GM23338 (cell line): ENCODE results near the gene SYNPO. TPM values are rescaled to one million over a fixed set of nuclear protein-coding genes. Genes with fewer than 3 reads are reported as not detected.

ENCODE experiments used
- ATAC-seq: fragments of 200-7000 bp; cut with Tn5 transposase; 3 replicates; pipeline ENCODE4 v1.9.1; 2020
- DNase-seq: peaks from one replicate; pipeline ENCODE4 v3.0.0-alpha.2; 2015; ENCODE audit warnings: low spot score
- H2AFZ ChIP-seq: fragments of 200-600 bp; sonication (generic); 2 replicates; pipeline ENCODE4 v1.8.0; 2016; ENCODE audit warnings: antibody characterized with exemption, mild to moderate bottlenecking, moderate library complexity
- H3F3A ChIP-seq: fragments of 200-600 bp; sonication (generic); replicated peaks from 2 replicates; pipeline ENCODE4 v1.8.0; 2017; ENCODE audit warnings: antibody characterized with exemption, mixed run types, low read depth
- H3K27ac ChIP-seq: fragments of 200-600 bp; sonication (generic); 2 replicates; pipeline ENCODE4 v1.6.1; 2016; ENCODE audit warnings: low read depth
- H3K27me3 ChIP-seq: fragments of 200-600 bp; sonication (generic); 2 replicates; pipeline ENCODE4 v1.8.0; 2016; ENCODE audit warnings: mild to moderate bottlenecking, mixed run types, moderate library complexity; ENCODE audit not compliant: insufficient read depth
- H3K36me3 ChIP-seq: fragments of 200-600 bp; sonication (generic); 2 replicates; pipeline ENCODE4 v1.8.0; 2016; ENCODE audit warnings: mild to moderate bottlenecking; ENCODE audit not compliant: insufficient read depth
- H3K4me1 ChIP-seq: fragments of 200-600 bp; sonication (generic); 2 replicates; pipeline ENCODE4 v1.8.0; 2016; ENCODE audit warnings: mild to moderate bottlenecking, moderate library complexity; ENCODE audit not compliant: insufficient read depth
- H3K4me2 ChIP-seq: fragments of 200-600 bp; sonication (generic); 2 replicates; pipeline ENCODE4 v1.7.1; 2017; ENCODE audit warnings: mixed run types
- H3K4me3 ChIP-seq: fragments of 200-600 bp; sonication (generic); 2 replicates; pipeline ENCODE4 v1.6.1; 2016; ENCODE audit warnings: mixed run types
- H3K79me2 ChIP-seq: fragments of 200-600 bp; sonication (generic); replicated peaks from 2 replicates; pipeline ENCODE4 v1.8.0; 2017; ENCODE audit warnings: mild to moderate bottlenecking; ENCODE audit not compliant: insufficient read depth
- H3K9me2 ChIP-seq: fragments of 200-600 bp; sonication (generic); 2 replicates; pipeline ENCODE4 v1.8.0; 2017; ENCODE audit not compliant: insufficient read depth
- H4K20me1 ChIP-seq: fragments of 200-600 bp; sonication (generic); replicated peaks from 2 replicates; pipeline ENCODE4 v1.8.0; 2017; ENCODE audit warnings: mild to moderate bottlenecking; ENCODE audit not compliant: insufficient read depth
- H3K27ac Mint-ChIP-seq: 2 replicates; pipeline ENCODE4 v1.8.0; 2020; ENCODE audit warnings: inconsistent platforms, mild to moderate bottlenecking, moderate library complexity, mixed read lengths
- H3K27me3 Mint-ChIP-seq: 3 replicates; pipeline ENCODE4 v1.8.0; 2022; ENCODE audit warnings: low read depth, mild to moderate bottlenecking, moderate library complexity, mixed read lengths, inconsistent platforms; ENCODE audit not compliant: insufficient read depth, poor library complexity
- H3K36me3 Mint-ChIP-seq: 3 replicates; pipeline ENCODE4 v1.8.0; 2021; ENCODE audit warnings: low read depth, mild to moderate bottlenecking, inconsistent platforms, moderate library complexity, mixed read lengths
- H3K4me1 Mint-ChIP-seq: 3 replicates; pipeline ENCODE4 v1.8.0; 2020; ENCODE audit warnings: mild to moderate bottlenecking, inconsistent platforms, mixed read lengths
- H3K4me3 Mint-ChIP-seq: 3 replicates; pipeline ENCODE4 v1.8.0; 2021; ENCODE audit warnings: moderate library complexity, mild to moderate bottlenecking, inconsistent platforms, mixed read lengths
- H3K9me3 Mint-ChIP-seq: 3 replicates; pipeline ENCODE4 v1.8.0; 2020; ENCODE audit warnings: moderate library complexity, mild to moderate bottlenecking, inconsistent platforms, mixed read lengths
- CREB1 ChIP-seq: fragments of 250-450 bp; sonication (Bioruptor Pico); IDR thresholded peaks from 2 replicates; pipeline ENCODE4 v1.5.0; 2020; ENCODE audit warnings: low read depth, mild to moderate bottlenecking, moderate library complexity
- EZH2phosphoT487 ChIP-seq: fragments of 200-600 bp; sonication (generic); IDR thresholded peaks from one replicate; pipeline ENCODE4 v1.8.1; 2018; ENCODE audit warnings: antibody characterized with exemption; ENCODE audit not compliant: unreplicated experiment
- JUNB ChIP-seq: IDR thresholded peaks from one replicate; pipeline ENCODE4 v1.6.1; 2016; ENCODE audit warnings: antibody characterized with exemption; ENCODE audit not compliant: unreplicated experiment
- NANOG ChIP-seq: IDR thresholded peaks from 2 replicates; pipeline ENCODE4 v1.6.1; 2016; ENCODE audit warnings: antibody characterized with exemption, borderline replicate concordance
- ZNF114 ChIP-seq: fragments of 250-450 bp; sonication (Bioruptor Pico); IDR thresholded peaks from 2 replicates; pipeline ENCODE4 v1.5.0; 2020; ENCODE audit warnings: mild to moderate bottlenecking, moderate library complexity
- ZNF331 ChIP-seq: fragments of 250-450 bp; sonication (Bioruptor Pico); IDR thresholded peaks from 2 replicates; pipeline ENCODE4 v1.5.0; 2020; ENCODE audit warnings: low read depth, mild to moderate bottlenecking, moderate library complexity
- polyA plus RNA-seq: library from polyadenylated mRNA; unstranded; fragments of >200 nt; fragmentation: Nextera tagmentation; extraction: Ambion mirVana; gene quantifications from 2 replicates; pipeline ENCODE4 v1.2.1, GENCODE V29; 2016
- total RNA-seq: library from RNA; depleted of rRNA; stranded (reverse); fragments of >200 nt; shearing (Covaris generic); gene quantifications from 2 replicates; pipeline ENCODE4 v1.2.3, GENCODE V29; 2014
- TF ChIP-seq, protein P1 (sequence below), 2 experiments: fragments of 200-600 bp in 1 of 2; sonication (generic) in 1 of 2; conservative IDR thresholded peaks; 2 replicates each; pipeline versions ENCODE4 v1.5.1 to v1.6.1; 2016 to 2017; ENCODE audit warnings: antibody characterized with exemption in 2 of 2, low read depth in 2 of 2, mild to moderate bottlenecking in 2 of 2, moderate library complexity in 1 of 2
- TF ChIP-seq, protein P2 (sequence below): IDR thresholded peaks from one replicate; pipeline ENCODE4 v1.6.1; 2018; ENCODE audit warnings: antibody characterized with exemption; ENCODE audit not compliant: unreplicated experiment

SYNPO gene
- total and polyA plus RNA-seq, 2 experiments from 2014 or later: 0.16 to 1.3 TPM

DNA sequence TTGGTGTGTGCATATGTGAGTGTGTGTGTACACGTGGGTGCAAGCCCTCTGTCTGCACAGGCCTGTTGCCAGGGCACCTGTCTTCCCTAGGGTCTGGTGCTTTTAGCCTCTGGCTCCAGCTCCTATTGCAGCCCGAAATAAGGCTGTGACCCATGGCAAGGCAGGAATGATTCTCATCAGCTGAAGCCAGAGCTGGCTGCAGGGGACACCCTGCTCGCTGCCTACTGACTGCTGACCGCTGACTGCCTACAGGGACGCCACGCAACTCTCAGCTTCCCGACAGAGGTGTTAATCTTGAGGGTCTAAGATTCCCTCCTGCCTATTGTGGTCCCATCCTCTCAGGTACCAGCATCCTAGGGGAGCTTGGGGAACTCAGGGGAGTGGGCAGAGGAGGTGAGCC is 20.6 kb downstream of the SYNPO start, which contains the start of gene MYOZ3:
Gene MYOZ3, plus strand, starts transcription at position 166 of the 400 bp plus-strand sequence. CDS start 1,691 bp downstream, outside the sequence.
- ATAC-seq (no peak; the same call in 2 of the 3 replicates), DNase-seq (no peak)
- H3K27me3 Mint-ChIP-seq: peaks cover 25% of the 10 kb centered on the region
- peak within 1 kb of the TSS; percentile 84 for H2AFZ ChIP-seq
- no peaks in the 10 kb centered on the region for H4K20me1 ChIP-seq
- H3K27me3 ChIP-seq: peaks cover 3% of the 10 kb centered on the region; the same call in 1 of the 2 replicates
- no peaks in the 10 kb centered on the region for H3F3A ChIP-seq
- no peaks in the 10 kb centered on the region for H3K79me2 ChIP-seq
- no peaks in the 10 kb centered on the region for H3K9me3 Mint-ChIP-seq
- H3K36me3 ChIP-seq: no peaks in the 10 kb centered on the region
- H3K27ac ChIP-seq: no peak within 1 kb of the TSS
- H3K36me3 Mint-ChIP-seq: no peaks in the 10 kb centered on the region; the same call in 2 of the 3 replicates
- TF ChIP-seq ZNF114 (CRISPR knock-in tag): no peak
- TF ChIP-seq JUNB: no peak
- TF ChIP-seq, protein P1, sequence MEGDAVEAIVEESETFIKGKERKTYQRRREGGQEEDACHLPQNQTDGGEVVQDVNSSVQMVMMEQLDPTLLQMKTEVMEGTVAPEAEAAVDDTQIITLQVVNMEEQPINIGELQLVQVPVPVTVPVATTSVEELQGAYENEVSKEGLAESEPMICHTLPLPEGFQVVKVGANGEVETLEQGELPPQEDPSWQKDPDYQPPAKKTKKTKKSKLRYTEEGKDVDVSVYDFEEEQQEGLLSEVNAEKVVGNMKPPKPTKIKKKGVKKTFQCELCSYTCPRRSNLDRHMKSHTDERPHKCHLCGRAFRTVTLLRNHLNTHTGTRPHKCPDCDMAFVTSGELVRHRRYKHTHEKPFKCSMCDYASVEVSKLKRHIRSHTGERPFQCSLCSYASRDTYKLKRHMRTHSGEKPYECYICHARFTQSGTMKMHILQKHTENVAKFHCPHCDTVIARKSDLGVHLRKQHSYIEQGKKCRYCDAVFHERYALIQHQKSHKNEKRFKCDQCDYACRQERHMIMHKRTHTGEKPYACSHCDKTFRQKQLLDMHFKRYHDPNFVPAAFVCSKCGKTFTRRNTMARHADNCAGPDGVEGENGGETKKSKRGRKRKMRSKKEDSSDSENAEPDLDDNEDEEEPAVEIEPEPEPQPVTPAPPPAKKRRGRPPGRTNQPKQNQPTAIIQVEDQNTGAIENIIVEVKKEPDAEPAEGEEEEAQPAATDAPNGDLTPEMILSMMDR (conservative IDR thresholded peaks at IDR 0.05; ENCODE audit: low read depth in 2 of 2): no peak
- TF ChIP-seq NANOG: no peak
- H3K4me1 ChIP-seq: no peaks in the 10 kb centered on the region; the same call in 1 of the 2 replicates
- no peaks in the 10 kb centered on the region for H3K9me2 ChIP-seq
- H3K4me1 Mint-ChIP-seq: peaks cover 29% of the 10 kb centered on the region
- H3K4me2 ChIP-seq: no peak within 1 kb of the TSS
- no peak within 1 kb of the TSS; the same call in 2 of the 3 replicates for H3K4me3 Mint-ChIP-seq
- H3K4me3 ChIP-seq: no peak within 1 kb of the TSS
- no peak within 1 kb of the TSS for H3K27ac Mint-ChIP-seq

GRCh38 chr5:150661821-150662596 is 21.5 kb downstream of the SYNPO start:
- Histone ChIP-seq H3K4me2 (no peak overlapping the region), H3F3A (no peaks in the 10 kb centered on the region), H3K4me1 (no peaks in the 10 kb centered on the region; the same call in 1 of the 2 replicates), H3K9me2 (no peaks in the 10 kb centered on the region), H3K79me2 (no peaks in the 10 kb centered on the region), H3K4me3 (no peak overlapping the region), H3K27ac (no peak overlapping the region), H3K27me3 (peaks cover 3% of the 10 kb centered on the region; the same call in 1 of the 2 replicates), H2AFZ (peak overlapping the region; percentile 84; the same call in 1 of the 2 replicates), H4K20me1 (no peaks in the 10 kb centered on the region), H3K36me3 (no peaks in the 10 kb centered on the region)
- peaks cover 29% of the 10 kb centered on the region for H3K4me1 Mint-ChIP-seq
- no peak overlapping the region for H3K4me3 Mint-ChIP-seq
- no peak overlapping the region for H3K27ac Mint-ChIP-seq
- ATAC-seq (no peak), DNase-seq (no peak)
- peaks cover 24% of the 10 kb centered on the region for H3K27me3 Mint-ChIP-seq
- no peaks in the 10 kb centered on the region; the same call in 2 of the 3 replicates for H3K36me3 Mint-ChIP-seq
- H3K9me3 Mint-ChIP-seq: no peaks in the 10 kb centered on the region
- TF ChIP-seq, protein P2, sequence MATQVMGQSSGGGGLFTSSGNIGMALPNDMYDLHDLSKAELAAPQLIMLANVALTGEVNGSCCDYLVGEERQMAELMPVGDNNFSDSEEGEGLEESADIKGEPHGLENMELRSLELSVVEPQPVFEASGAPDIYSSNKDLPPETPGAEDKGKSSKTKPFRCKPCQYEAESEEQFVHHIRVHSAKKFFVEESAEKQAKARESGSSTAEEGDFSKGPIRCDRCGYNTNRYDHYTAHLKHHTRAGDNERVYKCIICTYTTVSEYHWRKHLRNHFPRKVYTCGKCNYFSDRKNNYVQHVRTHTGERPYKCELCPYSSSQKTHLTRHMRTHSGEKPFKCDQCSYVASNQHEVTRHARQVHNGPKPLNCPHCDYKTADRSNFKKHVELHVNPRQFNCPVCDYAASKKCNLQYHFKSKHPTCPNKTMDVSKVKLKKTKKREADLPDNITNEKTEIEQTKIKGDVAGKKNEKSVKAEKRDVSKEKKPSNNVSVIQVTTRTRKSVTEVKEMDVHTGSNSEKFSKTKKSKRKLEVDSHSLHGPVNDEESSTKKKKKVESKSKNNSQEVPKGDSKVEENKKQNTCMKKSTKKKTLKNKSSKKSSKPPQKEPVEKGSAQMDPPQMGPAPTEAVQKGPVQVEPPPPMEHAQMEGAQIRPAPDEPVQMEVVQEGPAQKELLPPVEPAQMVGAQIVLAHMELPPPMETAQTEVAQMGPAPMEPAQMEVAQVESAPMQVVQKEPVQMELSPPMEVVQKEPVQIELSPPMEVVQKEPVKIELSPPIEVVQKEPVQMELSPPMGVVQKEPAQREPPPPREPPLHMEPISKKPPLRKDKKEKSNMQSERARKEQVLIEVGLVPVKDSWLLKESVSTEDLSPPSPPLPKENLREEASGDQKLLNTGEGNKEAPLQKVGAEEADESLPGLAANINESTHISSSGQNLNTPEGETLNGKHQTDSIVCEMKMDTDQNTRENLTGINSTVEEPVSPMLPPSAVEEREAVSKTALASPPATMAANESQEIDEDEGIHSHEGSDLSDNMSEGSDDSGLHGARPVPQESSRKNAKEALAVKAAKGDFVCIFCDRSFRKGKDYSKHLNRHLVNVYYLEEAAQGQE: no peak
- no peak for TF ChIP-seq EZH2phosphoT487
- no peak for TF ChIP-seq ZNF331 (CRISPR knock-in tag)
- no peak for TF ChIP-seq NANOG
- TF ChIP-seq CREB1 (CRISPR knock-in tag): no peak
- TF ChIP-seq JUNB: no peak
- TF ChIP-seq ZNF114 (CRISPR knock-in tag): no peak
